ENCODE measurements around the gene GRIA1.

Gene GRIA1

DNA sequence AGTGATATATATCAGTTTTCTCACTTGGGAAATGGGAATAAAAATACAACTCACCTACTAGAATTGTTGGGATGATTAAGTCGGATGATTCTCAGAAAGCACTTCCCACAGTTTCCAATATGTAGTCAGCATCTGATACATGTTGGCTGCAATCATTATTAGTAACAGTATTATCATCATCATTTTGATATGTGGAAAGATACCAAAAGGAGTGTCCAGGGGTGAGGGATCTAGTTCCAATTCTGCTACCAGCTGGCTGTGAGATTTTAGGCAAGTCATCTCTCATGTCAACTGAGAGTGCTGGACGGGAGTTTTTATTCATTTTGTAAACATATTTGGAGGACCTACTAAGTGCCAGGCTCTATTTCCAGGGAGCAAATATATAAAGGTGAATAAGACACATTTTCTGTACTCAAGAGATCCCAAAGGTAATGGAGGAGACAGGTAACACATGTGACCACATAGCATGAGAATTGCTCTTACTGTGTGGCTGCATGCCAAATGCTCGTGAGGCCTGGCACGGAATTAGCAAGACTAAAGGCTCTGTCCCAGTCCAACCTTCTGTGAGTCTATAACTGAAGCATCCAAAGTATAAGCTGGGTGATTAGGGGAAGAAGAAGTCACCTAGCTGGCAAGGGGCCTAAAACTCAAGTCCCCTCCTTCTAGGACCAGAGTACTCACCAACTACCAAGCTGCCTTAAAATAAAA lies 83.0 kb downstream of the GRIA1 start:
- DNase-seq (ENCODE audit: low spot score), result no peak
- no peak for TF ChIP-seq CTCF (IDR thresholded peaks at IDR 0.05; ENCODE audit: extremely low read depth, insufficient read depth, missing control alignments)
- in situ Hi-C loops (cut with MboI; ENCODE audit: low pct_unique_long_range_greater_than_20kb, low sequenced_read_pairs, unreplicated experiment), result no loop called here

DNA sequence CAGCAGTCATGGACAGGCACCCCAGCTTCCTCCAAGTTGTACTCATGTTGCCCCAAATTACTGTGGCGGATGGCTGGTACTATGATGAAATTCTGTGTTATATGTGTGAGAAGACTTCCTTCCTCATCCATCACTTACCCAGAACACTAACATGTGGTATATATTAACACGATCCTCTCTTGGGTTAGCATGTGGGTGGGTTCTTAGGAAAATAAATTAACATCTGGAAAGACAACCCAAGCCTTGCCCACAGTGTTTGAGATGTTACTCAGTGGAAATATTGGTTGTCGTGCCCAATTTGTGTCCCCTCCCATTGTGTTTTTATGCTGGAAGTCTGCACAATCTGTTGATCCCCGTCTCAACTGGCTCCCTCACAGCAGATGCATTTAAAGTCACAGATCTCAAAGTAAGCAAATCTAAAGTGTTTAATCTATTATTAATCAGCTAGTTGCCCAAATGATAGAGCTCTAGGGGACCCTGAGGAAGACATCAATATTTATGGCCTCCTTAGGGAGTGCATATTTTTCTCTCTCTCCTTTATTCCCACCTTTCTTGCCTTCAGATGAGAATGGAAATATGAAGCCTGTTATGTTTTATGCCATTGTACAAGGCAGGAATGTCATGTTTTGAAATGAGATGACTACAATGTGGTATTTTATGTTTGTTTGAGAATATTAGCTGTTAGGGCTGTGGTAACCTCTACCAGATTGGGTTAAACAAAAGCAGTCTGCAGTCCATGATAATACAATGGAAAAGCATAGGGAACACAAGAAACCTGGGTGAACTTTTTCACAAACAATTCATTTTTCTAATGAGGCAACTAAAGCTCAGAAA lies 93.9 kb downstream of the GRIA1 start:
- DNase-seq (ENCODE audit: low spot score), result no peak
- no peak for TF ChIP-seq CTCF (IDR thresholded peaks at IDR 0.05; ENCODE audit: extremely low read depth, insufficient read depth, missing control alignments)
- in situ Hi-C loops (cut with MboI; ENCODE audit: low pct_unique_long_range_greater_than_20kb, low sequenced_read_pairs, unreplicated experiment), result no loop called here

DNA sequence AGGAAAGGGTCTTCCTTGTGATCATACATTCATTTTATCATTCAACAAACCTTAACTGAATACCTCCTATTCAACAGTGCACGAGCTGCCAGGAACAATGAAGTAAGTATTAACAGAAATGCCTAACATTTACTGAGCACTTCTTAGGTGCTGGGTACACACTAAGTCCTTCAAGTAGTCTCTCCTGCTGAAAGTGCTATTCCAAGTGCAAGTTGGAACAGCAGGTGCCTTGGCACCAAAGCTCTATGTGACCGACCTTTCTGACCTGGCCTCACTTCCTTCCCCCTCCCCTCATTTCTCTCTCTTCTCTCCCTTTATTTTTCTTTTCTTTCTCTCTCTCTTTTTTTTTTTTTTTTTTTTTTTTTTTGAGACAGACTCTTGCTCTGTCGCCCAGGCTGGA lies 94.5 kb downstream of the GRIA1 start:
- in situ Hi-C loops (cut with MboI; ENCODE audit: low pct_unique_long_range_greater_than_20kb, low sequenced_read_pairs, unreplicated experiment), result no loop called here
- DNase-seq (ENCODE audit: low spot score), result no peak
- TF ChIP-seq CTCF (IDR thresholded peaks at IDR 0.05; ENCODE audit: extremely low read depth, insufficient read depth, missing control alignments), result no peak

GRCh38 chr5:153585622-153586277 lies 95.3 kb downstream of the GRIA1 start:
- no peak for DNase-seq (ENCODE audit: low spot score)
- in situ Hi-C loops (cut with MboI; ENCODE audit: low pct_unique_long_range_greater_than_20kb, low sequenced_read_pairs, unreplicated experiment), result no loop called here
- no peak for TF ChIP-seq CTCF (IDR thresholded peaks at IDR 0.05; ENCODE audit: extremely low read depth, insufficient read depth, missing control alignments)

DNA sequence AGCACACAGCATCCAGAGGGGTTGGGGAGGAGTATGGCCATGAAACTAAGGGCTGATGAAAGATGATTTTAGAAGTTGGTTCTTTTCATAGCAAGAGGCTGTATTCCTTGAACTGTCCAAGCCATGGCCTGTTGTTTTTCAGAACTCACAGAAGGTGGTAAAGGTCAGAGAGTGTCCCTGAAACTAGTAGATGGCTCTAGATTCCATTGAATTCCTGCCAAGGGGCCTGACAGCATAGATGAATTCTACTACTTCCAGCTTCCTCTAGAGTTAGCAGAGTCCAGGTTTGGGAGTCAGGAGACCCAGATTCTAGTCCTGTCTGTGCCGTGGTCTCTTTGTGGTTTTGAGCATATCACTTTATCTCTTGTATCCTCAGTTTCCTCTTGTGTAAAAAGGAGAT lies 101.6 kb downstream of the GRIA1 start:
- in situ Hi-C loops (cut with MboI; ENCODE audit: low pct_unique_long_range_greater_than_20kb, low sequenced_read_pairs, unreplicated experiment), result no loop called here
- DNase-seq (ENCODE audit: low spot score), result no peak
- no peak for TF ChIP-seq CTCF (IDR thresholded peaks at IDR 0.05; ENCODE audit: extremely low read depth, insufficient read depth, missing control alignments)

DNA sequence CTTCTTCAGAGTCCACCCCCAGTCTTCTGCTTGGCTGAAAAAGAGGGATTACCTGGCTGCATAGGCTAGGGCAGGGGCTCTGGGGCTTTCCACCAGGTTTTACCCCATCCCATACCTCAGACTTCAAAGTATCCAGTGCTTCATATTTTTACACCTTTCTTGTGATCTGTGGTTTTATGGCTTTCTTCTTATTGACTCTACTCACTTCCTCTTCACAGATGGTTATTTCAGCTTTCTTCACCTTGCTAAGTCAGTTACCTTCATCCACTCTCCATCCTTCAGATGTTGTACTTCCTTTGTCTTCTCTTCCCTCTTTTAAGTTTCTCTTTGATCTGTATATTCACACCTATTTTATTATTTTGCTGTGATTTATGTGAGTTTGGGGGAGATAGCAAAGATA lies 104.3 kb downstream of the GRIA1 start:
- in situ Hi-C loops (cut with MboI; ENCODE audit: low pct_unique_long_range_greater_than_20kb, low sequenced_read_pairs, unreplicated experiment), result no loop called here
- no peak for TF ChIP-seq CTCF (IDR thresholded peaks at IDR 0.05; ENCODE audit: extremely low read depth, insufficient read depth, missing control alignments)
- no peak for DNase-seq (ENCODE audit: low spot score)
